HL-60/S4 treated with phorbol 12-myristate 13-acetate at 8.2 ng/mL for 4 days and 3 days (cell line): ENCODE measurements around the gene TMSB15B.
"Not testable (repeated sequence)": the region's sequence is repeated elsewhere in the genome, so short reads cannot be mapped to it uniquely, and the experiment has no call there.

Experiments used
- in situ Hi-C: fragments of 300-500 bp; cut with MboI; formaldehyde crosslinking; loops from 2 replicates; pipeline ENCODE4 v1.15.0; 2022; ENCODE audit warnings: low sequenced_read_pairs

TMSB15B gene

DNA sequence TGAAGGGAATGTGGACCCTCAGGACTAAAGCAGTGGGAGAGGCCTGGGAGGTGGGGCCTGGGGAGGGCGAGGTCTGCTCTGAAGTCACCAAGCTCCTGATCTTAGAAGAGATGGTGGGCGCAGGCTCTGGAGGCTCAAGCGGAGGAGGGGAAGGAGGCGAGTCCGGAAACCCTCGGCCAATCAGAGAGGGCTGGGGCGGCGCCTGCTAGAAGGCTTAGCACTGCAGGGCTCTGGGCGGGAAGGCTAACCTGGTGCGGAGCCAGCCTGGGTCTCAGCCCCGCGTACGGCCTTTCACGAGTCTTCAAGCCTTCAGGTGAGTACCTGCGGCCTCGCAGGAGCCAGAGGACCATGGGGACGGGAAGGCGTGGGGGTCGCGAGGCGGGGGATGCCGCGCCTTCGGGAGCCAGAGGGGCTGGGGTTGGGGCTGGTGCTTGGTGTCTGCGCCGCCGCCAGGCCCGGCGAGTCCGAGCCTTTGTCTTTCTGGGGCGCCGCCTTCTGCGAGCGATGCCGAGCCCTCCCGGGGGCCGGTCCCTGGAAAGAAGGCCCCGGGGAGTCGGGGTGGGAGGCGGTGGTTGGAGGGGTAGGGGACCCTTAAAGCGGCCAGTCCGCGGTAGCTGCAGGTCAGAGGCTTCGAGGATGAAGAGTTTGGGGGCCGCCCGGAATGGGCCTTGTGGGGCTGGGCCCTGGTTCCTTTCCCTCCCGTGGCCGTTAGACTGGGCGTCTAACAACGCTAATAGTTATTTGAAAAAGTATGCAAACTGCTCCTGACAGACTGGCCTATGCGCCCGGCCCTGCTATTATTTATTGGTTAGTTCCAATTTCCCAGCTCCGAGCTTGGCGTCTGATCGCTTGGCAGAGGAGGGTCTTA lies at the start of gene TMSB15B:
TSS of gene TMSB15B (plus strand) at position 217 of the 868 bp plus-strand sequence.
- in situ Hi-C loops, result not testable (repeated sequence)

- in situ Hi-C loops, result no loop called here
Measured at GRCh38 chrX:103913356-103914020, 48.9 kb upstream of the TMSB15B start.

DNA sequence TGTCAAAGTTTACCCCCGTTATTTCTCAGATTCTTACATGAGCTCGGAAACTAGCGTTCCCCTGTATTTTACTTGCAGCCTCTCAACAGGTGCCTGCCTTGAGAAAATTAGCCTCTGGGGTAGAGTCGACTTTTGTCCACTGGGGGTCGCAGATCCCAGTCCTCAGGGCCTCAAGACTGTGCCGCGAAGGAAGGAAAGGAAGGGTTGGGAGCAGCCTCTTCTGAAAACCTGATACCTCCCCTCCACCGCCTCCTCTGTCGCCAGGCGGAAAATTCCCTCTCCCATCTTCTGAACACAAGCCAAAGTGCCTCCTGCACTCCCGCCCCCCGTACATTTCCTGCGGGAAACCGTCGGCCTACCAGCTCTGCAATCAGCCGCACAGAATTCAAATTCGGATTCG lies 44.4 kb upstream of the TMSB15B start:
- in situ Hi-C loops, result no loop called here

DNA sequence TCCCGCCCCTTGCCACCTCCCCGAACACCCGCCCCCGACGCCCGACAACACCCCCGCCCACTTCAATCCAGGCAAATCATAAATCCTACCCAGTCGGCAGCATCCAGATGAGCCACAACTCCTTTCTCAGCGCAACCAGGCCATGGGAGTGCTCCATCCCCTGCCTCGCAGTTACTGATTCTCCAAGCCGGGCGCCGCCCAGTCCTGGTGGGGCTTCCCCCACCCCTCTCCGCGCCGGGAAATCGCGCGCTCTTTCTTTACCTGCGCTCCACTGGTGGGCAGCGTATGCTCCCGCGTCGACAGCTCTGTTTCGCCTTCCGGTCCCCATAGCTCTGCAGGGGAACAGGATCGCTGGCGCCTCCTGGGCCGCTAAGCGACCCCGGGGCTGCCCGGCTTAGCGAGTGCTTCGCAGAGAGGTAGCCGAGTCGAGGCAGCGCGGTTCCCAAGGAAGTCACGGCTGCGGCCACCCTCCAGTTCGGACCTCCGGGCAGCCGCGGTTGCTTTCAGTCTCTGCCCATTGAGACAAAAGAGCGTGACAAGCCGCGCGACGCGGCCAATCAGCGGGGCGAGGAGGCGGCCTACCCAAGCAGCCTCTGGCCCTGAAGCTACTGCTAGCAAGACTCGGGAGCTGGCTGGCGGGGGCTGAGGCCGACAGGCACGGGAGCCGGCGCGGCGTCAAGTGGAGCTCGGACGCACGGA lies 43.7 kb upstream of the TMSB15B start:
- in situ Hi-C loops, result no loop called here

GRCh38 chrX:103919270-103919637 lies 43.2 kb upstream of the TMSB15B start:
- in situ Hi-C loops, result no loop called here

GRCh38 chrX:103920515-103920914 lies 41.9 kb upstream of the TMSB15B start:
- in situ Hi-C loops, result not testable (repeated sequence)

GRCh38 chrX:103927030-103927429 lies 35.4 kb upstream of the TMSB15B start:
- in situ Hi-C loops, result no loop called here

- in situ Hi-C loops, result no loop called here
Measured at GRCh38 chrX:103927633-103928032, 34.8 kb upstream of the TMSB15B start.

DNA sequence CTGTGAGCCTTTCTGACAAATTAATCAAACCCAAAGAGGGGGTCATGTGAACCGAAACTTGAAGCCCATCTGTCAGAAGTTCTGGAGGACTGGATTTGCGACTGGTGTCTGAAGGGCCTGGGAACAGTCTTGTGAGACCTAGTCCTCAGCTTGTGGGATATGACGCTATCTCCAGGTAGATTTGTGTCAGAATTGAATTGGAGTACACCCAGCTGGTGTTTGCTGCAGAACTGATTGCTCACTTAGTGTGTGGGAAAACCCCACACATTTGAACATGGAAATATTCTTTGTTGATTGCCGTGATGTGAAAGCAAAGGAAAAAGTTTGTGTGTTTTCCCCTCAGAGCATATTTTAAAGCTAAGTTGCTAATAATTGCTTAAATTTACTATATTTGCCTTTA lies 30.3 kb upstream of the TMSB15B start:
- in situ Hi-C loops, result no loop called here

DNA sequence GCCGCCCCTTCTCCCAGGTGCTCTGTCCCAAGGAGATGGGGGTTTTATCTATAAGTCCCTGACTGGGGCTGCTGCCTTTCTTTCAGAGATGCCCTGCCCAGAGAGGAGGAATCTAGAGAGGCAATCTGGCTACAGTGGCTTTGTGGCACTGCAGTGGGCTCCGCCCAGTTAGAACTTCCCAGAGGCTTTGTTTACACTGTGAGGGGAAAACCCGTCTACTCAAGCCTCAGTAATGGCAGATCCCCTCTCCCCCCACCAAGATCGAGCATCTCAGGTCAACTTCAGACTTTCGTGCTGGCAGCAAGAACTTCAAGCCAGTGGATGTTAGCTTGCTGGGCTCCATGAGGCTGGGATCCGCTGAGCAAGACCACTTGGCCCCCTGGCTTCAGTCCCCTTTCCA lies 22.2 kb upstream of the TMSB15B start:
- in situ Hi-C loops, result not testable (repeated sequence)

GRCh38 chrX:103941201-103941975 lies 21.0 kb upstream of the TMSB15B start:
- in situ Hi-C loops, result no loop called here

DNA sequence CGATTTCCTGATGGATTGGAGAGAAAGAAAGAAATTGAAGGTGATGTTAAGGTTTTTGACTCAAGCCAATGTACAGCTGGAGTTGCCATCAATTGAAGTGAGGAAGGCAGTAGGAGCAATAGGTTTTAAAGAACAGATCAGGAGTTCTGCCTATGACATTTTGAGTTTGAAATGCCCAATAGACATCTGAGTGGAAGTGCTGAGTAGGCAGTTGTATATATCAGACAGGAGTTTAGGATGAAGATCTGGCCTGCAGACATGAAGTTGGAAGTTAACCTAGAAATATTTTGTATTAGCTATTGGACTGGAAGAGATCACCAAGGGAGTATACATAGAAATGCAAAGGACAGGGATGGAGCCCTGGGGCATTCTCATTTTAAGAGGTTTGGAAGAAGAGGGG lies 12.9 kb upstream of the TMSB15B start:
- in situ Hi-C loops, result no loop called here

GRCh38 chrX:103953353-103953752 lies 9.1 kb upstream of the TMSB15B start:
- in situ Hi-C loops, result no loop called here

DNA sequence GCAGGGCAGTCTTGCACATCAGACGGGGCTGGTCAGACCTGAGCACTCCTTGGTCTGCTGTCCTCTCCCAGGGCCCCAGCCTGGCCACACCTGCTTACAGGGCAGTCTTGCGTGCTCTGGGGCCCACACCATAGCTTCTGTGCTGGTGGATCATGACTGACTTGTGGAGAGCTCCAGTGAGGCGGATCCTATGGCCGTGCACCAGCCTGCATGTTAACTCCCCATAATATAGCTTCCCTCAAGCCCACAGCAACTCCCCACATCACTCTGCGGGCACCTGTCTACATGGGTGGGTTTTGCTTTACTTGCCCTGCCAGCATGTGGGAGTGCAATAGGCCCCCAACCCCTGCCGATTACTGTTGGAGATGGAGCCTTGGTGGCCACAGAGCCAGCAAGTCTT lies 8.2 kb upstream of the TMSB15B start:
- in situ Hi-C loops, result no loop called here

- in situ Hi-C loops, result not testable (repeated sequence)
Measured at GRCh38 chrX:103960599-103960998, 1.8 kb upstream of the TMSB15B start.

DNA sequence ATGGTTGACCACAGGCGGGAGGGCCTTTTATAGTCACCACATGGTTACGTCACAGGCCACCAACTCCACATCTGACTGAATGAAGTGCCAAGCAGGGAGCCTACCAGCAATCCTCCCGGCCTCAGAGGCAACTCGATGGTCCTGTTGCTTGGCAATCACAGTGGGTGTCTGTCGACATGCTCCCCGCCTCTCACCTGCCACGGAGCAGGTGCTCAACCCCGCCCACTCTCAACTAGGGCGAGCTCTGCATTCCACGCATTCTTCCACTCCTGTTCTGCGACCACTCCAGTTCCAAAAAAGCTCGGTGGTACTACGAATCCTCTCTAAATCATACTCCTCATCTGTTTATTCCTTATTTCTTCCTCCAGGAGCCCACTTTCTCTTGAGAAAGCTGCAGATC lies 21.1 kb downstream of the TMSB15B start:
- in situ Hi-C loops, result not testable (repeated sequence)

- in situ Hi-C loops, result no loop called here
Measured at GRCh38 chrX:103999234-103999633, 36.8 kb downstream of the TMSB15B start.

DNA sequence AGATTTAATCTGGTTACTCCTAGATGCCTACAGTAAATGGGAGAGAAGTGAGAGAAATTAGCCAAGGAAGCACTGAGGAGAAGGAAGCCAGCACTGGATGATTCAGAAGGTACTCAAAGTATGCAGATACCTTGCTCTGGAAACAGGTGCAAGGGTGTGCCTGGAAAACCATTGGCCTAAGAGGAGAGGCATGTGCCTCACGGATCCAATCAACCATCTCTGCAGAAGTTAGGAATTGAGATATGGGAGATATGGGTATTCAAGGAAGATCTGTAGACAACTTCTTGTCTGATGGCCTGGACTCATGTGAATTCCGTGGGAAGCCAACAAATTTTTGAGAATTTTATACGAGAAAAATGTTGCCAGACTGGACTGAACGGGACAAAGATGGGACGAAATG lies 46.4 kb downstream of the TMSB15B start:
- in situ Hi-C loops, result no loop called here

DNA sequence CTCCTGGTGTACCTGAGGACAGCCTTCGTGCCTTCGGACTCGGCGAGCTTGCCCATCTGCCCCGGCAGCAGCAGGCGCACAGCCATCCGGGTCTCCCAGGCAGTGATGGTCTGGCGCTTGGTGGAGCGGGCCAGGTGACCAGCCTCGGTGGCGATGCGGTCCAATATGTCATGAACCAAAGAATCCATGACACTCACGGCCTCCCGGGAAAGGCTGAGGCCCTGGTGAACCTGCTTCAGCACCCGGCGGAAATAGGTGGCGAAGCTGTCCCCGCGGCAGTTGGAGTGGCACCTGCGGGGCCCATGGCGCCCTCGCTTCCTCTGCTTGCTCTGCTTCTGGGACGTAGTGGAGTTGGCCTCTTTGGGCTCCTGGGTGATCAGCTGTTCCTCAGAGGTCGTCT lies 50.7 kb downstream of the TMSB15B start:
- in situ Hi-C loops, result no loop called here

DNA sequence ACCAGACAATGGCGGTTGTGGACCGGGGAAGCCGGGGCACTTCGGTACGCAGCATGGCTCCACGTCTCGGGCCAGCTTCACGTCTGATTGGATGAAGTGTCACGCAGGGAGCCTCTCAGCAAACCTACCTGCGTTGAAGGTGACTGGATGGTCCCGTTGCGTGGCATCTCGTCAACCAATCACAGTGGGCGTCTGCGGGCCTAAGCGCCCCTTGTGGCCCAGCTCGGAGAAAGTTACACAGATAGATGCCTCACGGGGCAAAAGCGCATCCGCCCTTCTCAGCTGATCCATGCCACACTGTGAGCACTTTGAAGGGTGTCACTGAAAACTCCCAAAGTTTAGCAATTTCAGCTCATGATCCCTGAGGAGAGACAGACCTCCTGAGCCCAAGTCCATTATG lies 51.2 kb downstream of the TMSB15B start, which contains the start of gene H2BW1:
TSS of gene H2BW1 (minus strand) at position 103 of the 400 bp plus-strand sequence. CDS start 132 bp downstream, outside the sequence.
- in situ Hi-C loops, result no loop called here

- in situ Hi-C loops, result not testable (repeated sequence)
Measured at GRCh38 chrX:104015576-104015975, 53.1 kb downstream of the TMSB15B start.
